Neuronal stem cell (in vitro differentiated cells): Measurements from ENCODE around the gene KREMEN1.

ENCODE experiments used
- DNase-seq: peaks from one replicate; pipeline ENCODE4 v3.0.0-alpha.2; 2013; ENCODE audit warnings: low spot score
- H2AFZ ChIP-seq: one replicate; pipeline ENCODE4 v1.6.1; 2013; ENCODE audit warnings: mild to moderate bottlenecking, low read length, inconsistent platforms
- H2AK5ac ChIP-seq: 2 replicates; pipeline ENCODE4 v1.6.1; 2013; ENCODE audit warnings: low read depth, mild to moderate bottlenecking, inconsistent platforms, low read length, moderate library complexity, mixed read lengths
- H2BK120ac ChIP-seq: 2 replicates; pipeline ENCODE4 v1.6.1; 2013; ENCODE audit warnings: low read depth, mild to moderate bottlenecking, inconsistent platforms, low read length, moderate library complexity, mixed read lengths
- H2BK12ac ChIP-seq: one replicate; pipeline ENCODE4 v1.6.1; 2013; ENCODE audit warnings: low read length, inconsistent platforms
- H2BK15ac ChIP-seq: 2 replicates; pipeline ENCODE4 v1.6.1; 2013; ENCODE audit warnings: mild to moderate bottlenecking, low read length, inconsistent platforms, mixed read lengths
- H2BK5ac ChIP-seq: one replicate; pipeline ENCODE4 v1.6.1; 2013; ENCODE audit warnings: inconsistent platforms, mild to moderate bottlenecking, low read length, moderate library complexity
- H3K14ac ChIP-seq: one replicate; pipeline ENCODE4 v1.6.1; 2013; ENCODE audit warnings: low read length, inconsistent platforms
- H3K18ac ChIP-seq: 2 replicates; pipeline ENCODE4 v1.6.1; 2013; ENCODE audit warnings: low read length, inconsistent platforms
- H3K23ac ChIP-seq: 2 replicates; pipeline ENCODE4 v1.6.1; 2013; ENCODE audit warnings: low read depth, mild to moderate bottlenecking, mixed read lengths, low read length, inconsistent platforms; ENCODE audit not compliant: poor library complexity
- H3K27ac ChIP-seq: replicated peaks from 3 replicates; pipeline ENCODE4 v1.5.1; 2013; ENCODE audit warnings: low read length, inconsistent platforms
- H3K27me3 ChIP-seq, 3 experiments: 2 replicates each; pipeline ENCODE4 v1.6.1; 2013; ENCODE audit warnings: low read length in 3 of 3, mild to moderate bottlenecking in 2 of 3, inconsistent platforms in 1 of 3, low read depth in 1 of 3, mixed read lengths in 1 of 3, moderate library complexity in 1 of 3; ENCODE audit not compliant: control insufficient read depth in 3 of 3, insufficient read depth in 3 of 3
- H3K36me3 ChIP-seq, 2 donors: replicated peaks in 1 of 2; 2 replicates each; pipeline ENCODE4 v1.6.1; 2013; ENCODE audit warnings: low read length in 2 of 2; ENCODE audit not compliant: control insufficient read depth in 2 of 2, insufficient read depth in 2 of 2
- H3K4ac ChIP-seq: 2 replicates; pipeline ENCODE4 v1.6.1; 2013; ENCODE audit warnings: inconsistent platforms, mild to moderate bottlenecking, low read length, moderate library complexity
- H3K4me1 ChIP-seq, 2 donors: 1 replicate in 1 of 2; 2 replicates in 1 of 2; pipeline ENCODE4 v1.6.1; 2013; ENCODE audit warnings: low read length in 2 of 2, low read depth in 1 of 2; ENCODE audit not compliant: control insufficient read depth in 2 of 2, insufficient read depth in 1 of 2
- H3K4me2 ChIP-seq: one replicate; pipeline ENCODE4 v1.6.1; 2013; ENCODE audit warnings: mild to moderate bottlenecking, low read length, inconsistent platforms; ENCODE audit not compliant: insufficient read depth, poor library complexity, severe bottlenecking
- H3K4me3 ChIP-seq, 2 donors: 2 replicates each; pipeline ENCODE4 v1.5.1; 2013; ENCODE audit warnings: low read length in 2 of 2, mild to moderate bottlenecking in 2 of 2, inconsistent platforms in 1 of 2, moderate library complexity in 1 of 2
- H3K79me1 ChIP-seq: one replicate; pipeline ENCODE4 v1.6.1; 2013; ENCODE audit warnings: low read depth, mild to moderate bottlenecking, inconsistent platforms, low read length, moderate library complexity
- H3K9ac ChIP-seq: one replicate; pipeline ENCODE4 v1.6.1; 2013; ENCODE audit warnings: mild to moderate bottlenecking, low read depth, low read length, inconsistent platforms; ENCODE audit not compliant: poor library complexity
- H3K9me3 ChIP-seq, 2 donors: replicated peaks in 1 of 2; 2 replicates each; pipeline versions ENCODE3 to v1.6.1; 2013; ENCODE audit warnings: low read length in 2 of 2, mild to moderate bottlenecking in 2 of 2, inconsistent platforms in 1 of 2, low read depth in 1 of 2, mixed read lengths in 1 of 2, moderate library complexity in 1 of 2; ENCODE audit not compliant: control insufficient read depth in 2 of 2, insufficient read depth in 1 of 2
- H4K8ac ChIP-seq: one replicate; pipeline ENCODE4 v1.6.1; 2013; ENCODE audit warnings: low read depth, mild to moderate bottlenecking, inconsistent platforms, low read length, moderate library complexity
- H4K91ac ChIP-seq: one replicate; pipeline ENCODE4 v1.6.1; 2013; ENCODE audit warnings: low read length, low read depth, mild to moderate bottlenecking, inconsistent platforms; ENCODE audit not compliant: poor library complexity
- WGBS, 2 donors: extraction: QIAGEN DNeasy Blood & Tissue Kit; methylation state at CpG; one replicate each; pipeline ENCODE4 v1.1.7; 2013; ENCODE audit warnings: missing lambda C conversion rate in 2 of 2, mixed read lengths in 1 of 2; ENCODE audit not compliant: insufficient read length in 2 of 2, insufficient replicate concordance in 1 of 2; ENCODE audit errors: extremely low coverage in 2 of 2; 5-methylcytosine and 5-hydroxymethylcytosine counted together

Gene KREMEN1

GRCh38 chr22:29113319-29113718 is 40.5 kb downstream of the KREMEN1 start:
- Histone ChIP-seq H3K14ac (no peak overlapping the region), H3K79me1 (no peaks in the 10 kb centered on the region), H3K9me3 (peaks cover 0 to 7% of the 10 kb centered on the region in 2 donors), H2BK120ac (no peak overlapping the region), H2BK12ac (no peak overlapping the region), H3K4me2 (no peak overlapping the region), H3K4me1 (peaks cover 0 to 2% of the 10 kb centered on the region in 2 donors), H2BK5ac (no peak overlapping the region), H2AK5ac (no peak overlapping the region), H2AFZ (no peak overlapping the region), H3K9ac (no peak overlapping the region), H3K23ac (no peak overlapping the region), H3K4ac (no peak overlapping the region), H2BK15ac (no peak overlapping the region), H3K27ac (no peak overlapping the region), H3K18ac (no peak overlapping the region), H3K27me3 (no peaks in the 10 kb centered on the region), H4K8ac (no peak overlapping the region), H3K36me3 (peaks cover 0 to 27% of the 10 kb centered on the region in 2 donors), H4K91ac (no peak overlapping the region), H3K4me3 (no peak overlapping the region)
- WGBS, 2 donors: no CpG with 5 or more reads among the region's 4 CpGs
- no peak for DNase-seq

- Histone ChIP-seq H3K9me3 (peaks cover 0 to 7% of the 10 kb centered on the region in 2 donors), H3K36me3 (peaks cover 0 to 26% of the 10 kb centered on the region in 2 donors), H3K9ac (no peak overlapping the region), H3K4ac (no peak overlapping the region), H2AK5ac (no peak overlapping the region), H4K8ac (no peak overlapping the region), H3K27me3 (no peaks in the 10 kb centered on the region), H3K4me1 (peaks cover 0 to 2% of the 10 kb centered on the region in 2 donors), H3K4me2 (no peak overlapping the region), H4K91ac (no peak overlapping the region), H2BK12ac (no peak overlapping the region), H3K18ac (no peak overlapping the region), H2BK15ac (no peak overlapping the region), H3K27ac (no peak overlapping the region), H2BK120ac (no peak overlapping the region), H3K23ac (no peak overlapping the region), H3K4me3 (no peak overlapping the region), H2AFZ (no peak overlapping the region), H2BK5ac (no peak overlapping the region), H3K14ac (no peak overlapping the region), H3K79me1 (no peaks in the 10 kb centered on the region)
- DNase-seq: no peak
- no CpG with 5 or more reads among the region's 4 CpGs for WGBS, 2 donors
Observed at GRCh38 chr22:29114392-29114791, 41.6 kb downstream of the KREMEN1 start.

- DNase-seq: no peak
- Histone ChIP-seq H4K91ac (no peak overlapping the region), H3K18ac (no peak overlapping the region), H3K4me1 (peaks cover 0 to 2% of the 10 kb centered on the region in 2 donors), H3K27me3 (no peaks in the 10 kb centered on the region), H3K4me3 (no peak overlapping the region), H2AK5ac (no peak overlapping the region), H3K36me3 (peaks cover 0 to 20% of the 10 kb centered on the region in 2 donors), H3K23ac (no peak overlapping the region), H3K4me2 (no peak overlapping the region), H2BK12ac (no peak overlapping the region), H2BK15ac (no peak overlapping the region), H3K9me3 (peaks cover 2 to 12% of the 10 kb centered on the region in 2 donors), H2BK5ac (no peak overlapping the region), H4K8ac (no peak overlapping the region), H3K79me1 (no peaks in the 10 kb centered on the region), H3K14ac (no peak overlapping the region), H3K4ac (no peak overlapping the region), H2AFZ (no peak overlapping the region), H3K27ac (no peak overlapping the region), H3K9ac (no peak overlapping the region), H2BK120ac (no peak overlapping the region)
- no CpG with 5 or more reads among the region's 2 CpGs for WGBS, 2 donors
Observed at GRCh38 chr22:29115682-29116288, 43.0 kb downstream of the KREMEN1 start.

GRCh38 chr22:29116397-29117123 is 43.7 kb downstream of the KREMEN1 start:
- Histone ChIP-seq H2BK120ac (no peak overlapping the region), H2AK5ac (no peak overlapping the region), H3K18ac (no peak overlapping the region), H3K27me3 (no peaks in the 10 kb centered on the region), H4K8ac (no peak overlapping the region), H3K4ac (no peak overlapping the region), H3K4me2 (no peak overlapping the region), H2AFZ (no peak overlapping the region), H3K36me3 (peaks cover 0 to 22% of the 10 kb centered on the region in 2 donors), H2BK12ac (no peak overlapping the region), H3K4me3 (no peak overlapping the region), H3K9ac (no peak overlapping the region), H3K23ac (no peak overlapping the region), H3K79me1 (no peaks in the 10 kb centered on the region), H3K27ac (no peak overlapping the region), H3K9me3 (peaks cover 2 to 12% of the 10 kb centered on the region in 2 donors), H3K4me1 (peaks cover 0 to 2% of the 10 kb centered on the region in 2 donors), H4K91ac (no peak overlapping the region), H2BK5ac (no peak overlapping the region), H2BK15ac (no peak overlapping the region), H3K14ac (no peak overlapping the region)
- DNase-seq: no peak
- WGBS, 2 donors: no CpG with 5 or more reads among the region's 3 CpGs
